ENCODE measurements around the gene SETBP1.

Gene SETBP1

DNA sequence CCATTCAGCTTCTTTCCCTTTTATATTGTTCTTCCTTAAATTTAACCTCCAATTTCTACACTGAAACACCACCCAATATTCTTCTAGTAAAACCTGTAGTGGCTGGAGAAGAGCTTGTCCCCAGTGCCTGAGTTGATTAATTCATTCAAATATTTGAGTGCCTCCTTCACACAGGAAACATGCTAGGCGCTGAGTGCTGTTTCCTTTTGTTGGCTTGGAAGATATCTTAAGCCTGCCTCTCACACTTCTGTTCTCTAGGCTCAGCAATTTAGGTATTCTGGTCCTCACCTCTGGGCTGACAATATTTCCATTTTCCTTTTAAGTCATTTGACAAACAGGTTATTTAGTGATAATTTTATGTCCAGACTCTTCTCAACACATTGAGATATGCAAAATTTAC lies 185.4 kb downstream of the SETBP1 start:
- H3K4me3 ChIP-seq (ENCODE audit: low read length): no peak overlapping the region
- no peak overlapping the region for H3K56ac ChIP-seq (ENCODE audit: low read length)
- no peak overlapping the region for H3K23ac ChIP-seq (ENCODE audit: low read length)
- no peak overlapping the region for H2BK5ac ChIP-seq (ENCODE audit: low read length)
- H3K9ac ChIP-seq (ENCODE audit: low read length): no peak overlapping the region
- H3K79me2 ChIP-seq (ENCODE audit: control insufficient read depth, insufficient read depth, low read length): no peaks in the 10 kb centered on the region
- peak; percentile 42 for DNase-seq
- H3K36me3 ChIP-seq (ENCODE audit: control insufficient read depth, insufficient read depth, low read length): no peaks in the 10 kb centered on the region
- H2BK15ac ChIP-seq (replicated peaks; ENCODE audit: low read depth): no peak overlapping the region
- H3K4me2 ChIP-seq (ENCODE audit: low read length): no peak overlapping the region
- peaks cover 3% of the 10 kb centered on the region for H3K4me1 ChIP-seq (ENCODE audit: control insufficient read depth, low read depth, low read length)
- no peaks in the 10 kb centered on the region for H3K27me3 ChIP-seq (ENCODE audit: insufficient read depth, low read length, poor library complexity)
- H2AK5ac ChIP-seq (ENCODE audit: low read length): no peak overlapping the region
- no CpG with 5 or more reads among the region's 1 CpG for WGBS (ENCODE audit: extremely low coverage, insufficient coverage, low lambda C conversion rate)
- no peaks in the 10 kb centered on the region for H3K79me1 ChIP-seq (ENCODE audit: low read length)
- no peak overlapping the region for H3K4ac ChIP-seq (ENCODE audit: low read depth, low read length)
- no peak overlapping the region for H3K27ac ChIP-seq (ENCODE audit: low read depth, low read length)
- no peak overlapping the region for H4K5ac ChIP-seq (ENCODE audit: low read length)
- H3K18ac ChIP-seq (ENCODE audit: low read length): no peak overlapping the region
- no peak overlapping the region for H2BK120ac ChIP-seq (ENCODE audit: low read depth, low read length)
- no peak overlapping the region for H4K8ac ChIP-seq (ENCODE audit: low read depth, low read length)

DNA sequence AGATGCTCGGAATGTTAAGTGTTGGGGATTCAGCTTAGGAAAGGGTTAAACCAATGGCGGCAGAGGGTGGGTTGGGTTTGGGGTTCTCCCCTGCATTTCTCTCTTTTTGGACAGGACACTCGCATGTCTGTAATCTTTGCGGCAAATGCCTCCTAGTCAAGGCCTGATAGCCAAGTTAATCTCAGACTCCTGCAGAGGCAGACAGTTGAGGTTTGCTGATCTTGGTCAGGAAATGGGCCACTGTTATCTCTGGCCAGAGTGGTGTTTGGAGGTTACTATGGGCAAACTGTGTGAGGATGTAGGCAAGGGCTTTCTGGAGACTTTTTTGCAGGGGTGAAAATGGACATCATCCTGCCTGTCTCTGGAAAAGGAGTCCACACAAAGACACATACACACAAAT lies 188.8 kb downstream of the SETBP1 start:
- Histone ChIP-seq H3K23ac (ENCODE audit: low read length) (no peak overlapping the region), H2AK5ac (ENCODE audit: low read length) (no peak overlapping the region), H3K27ac (ENCODE audit: low read depth, low read length) (no peak overlapping the region), H2BK120ac (ENCODE audit: low read depth, low read length) (no peak overlapping the region), H3K79me2 (ENCODE audit: control insufficient read depth, insufficient read depth, low read length) (no peaks in the 10 kb centered on the region), H3K9ac (ENCODE audit: low read length) (no peak overlapping the region), H2BK5ac (ENCODE audit: low read length) (peak overlapping the region; percentile 15), H2BK15ac (replicated peaks; ENCODE audit: low read depth) (no peak overlapping the region), H3K4ac (ENCODE audit: low read depth, low read length) (no peak overlapping the region), H3K18ac (ENCODE audit: low read length) (no peak overlapping the region), H3K4me3 (ENCODE audit: low read length) (no peak overlapping the region), H4K8ac (ENCODE audit: low read depth, low read length) (no peak overlapping the region), H3K36me3 (ENCODE audit: control insufficient read depth, insufficient read depth, low read length) (no peaks in the 10 kb centered on the region), H3K79me1 (ENCODE audit: low read length) (no peaks in the 10 kb centered on the region), H3K27me3 (ENCODE audit: insufficient read depth, low read length, poor library complexity) (no peaks in the 10 kb centered on the region), H4K5ac (ENCODE audit: low read length) (no peak overlapping the region), H3K4me2 (ENCODE audit: low read length) (no peak overlapping the region), H3K4me1 (ENCODE audit: control insufficient read depth, low read depth, low read length) (peaks cover 3% of the 10 kb centered on the region), H3K56ac (ENCODE audit: low read length) (no peak overlapping the region)
- peak; percentile 92 for DNase-seq
- no CpG with 5 or more reads among the region's 4 CpGs for WGBS (ENCODE audit: extremely low coverage, insufficient coverage, low lambda C conversion rate)

DNA sequence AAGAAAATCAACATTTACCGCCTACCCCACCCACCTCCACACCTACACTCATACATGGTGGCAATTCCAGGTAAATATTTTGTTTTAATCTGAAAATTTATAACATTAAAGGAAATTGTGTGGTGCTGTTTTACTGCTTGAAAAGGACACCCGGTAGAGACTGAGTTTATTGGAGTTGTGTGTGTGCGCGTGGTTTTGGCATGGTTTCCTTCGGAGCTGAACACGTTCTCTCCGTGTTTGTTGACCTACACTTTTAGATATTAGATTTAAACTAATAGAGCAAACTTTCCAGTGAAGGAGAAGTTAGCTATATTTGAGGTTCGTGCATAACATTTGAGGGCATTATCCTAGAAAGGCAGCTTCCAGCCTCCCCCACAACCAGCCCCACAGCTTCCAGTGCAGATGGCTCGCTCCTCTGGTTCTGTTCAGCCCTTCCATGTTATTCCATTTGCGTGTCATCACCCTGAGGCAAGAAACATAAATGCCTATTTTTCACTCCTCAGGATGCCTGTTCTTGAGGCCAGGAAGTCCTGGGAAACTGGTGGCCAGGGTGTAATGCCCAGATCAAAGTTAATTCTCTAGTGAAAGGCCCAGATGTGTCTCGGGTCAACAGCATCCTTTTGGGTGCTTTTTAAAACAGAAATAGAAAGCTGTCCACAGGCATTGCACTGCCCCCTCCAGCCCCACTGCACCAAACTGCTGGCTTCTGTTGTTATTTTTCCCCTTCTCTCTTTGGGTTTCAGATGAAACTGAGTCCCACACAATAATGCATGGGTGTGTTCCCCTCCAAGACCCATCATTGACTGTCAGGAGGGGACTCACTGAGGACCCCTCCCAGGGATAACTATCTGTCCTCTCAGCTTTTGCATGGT lies 190.2 kb downstream of the SETBP1 start:
- no peak overlapping the region for H3K4me3 ChIP-seq (ENCODE audit: low read length)
- no peaks in the 10 kb centered on the region for H3K36me3 ChIP-seq (ENCODE audit: control insufficient read depth, insufficient read depth, low read length)
- no peak overlapping the region for H2BK120ac ChIP-seq (ENCODE audit: low read depth, low read length)
- WGBS (ENCODE audit: extremely low coverage, insufficient coverage, low lambda C conversion rate): no CpG with 5 or more reads among the region's 11 CpGs
- H2BK15ac ChIP-seq (replicated peaks; ENCODE audit: low read depth): no peak overlapping the region
- H3K56ac ChIP-seq (ENCODE audit: low read length): peak overlapping the region; percentile 25
- no peak overlapping the region for H4K5ac ChIP-seq (ENCODE audit: low read length)
- no peaks in the 10 kb centered on the region for H3K27me3 ChIP-seq (ENCODE audit: insufficient read depth, low read length, poor library complexity)
- peaks cover 3% of the 10 kb centered on the region for H3K4me1 ChIP-seq (ENCODE audit: control insufficient read depth, low read depth, low read length)
- no peaks in the 10 kb centered on the region for H3K79me1 ChIP-seq (ENCODE audit: low read length)
- H2BK5ac ChIP-seq (ENCODE audit: low read length): no peak overlapping the region
- H2AK5ac ChIP-seq (ENCODE audit: low read length): no peak overlapping the region
- DNase-seq: no peak
- H4K8ac ChIP-seq (ENCODE audit: low read depth, low read length): no peak overlapping the region
- no peak overlapping the region for H3K23ac ChIP-seq (ENCODE audit: low read length)
- H3K27ac ChIP-seq (ENCODE audit: low read depth, low read length): no peak overlapping the region
- no peak overlapping the region for H3K9ac ChIP-seq (ENCODE audit: low read length)
- H3K79me2 ChIP-seq (ENCODE audit: control insufficient read depth, insufficient read depth, low read length): no peaks in the 10 kb centered on the region
- H3K4ac ChIP-seq (ENCODE audit: low read depth, low read length): no peak overlapping the region
- peak overlapping the region; percentile 15 for H3K18ac ChIP-seq (ENCODE audit: low read length)
- no peak overlapping the region for H3K4me2 ChIP-seq (ENCODE audit: low read length)

DNA sequence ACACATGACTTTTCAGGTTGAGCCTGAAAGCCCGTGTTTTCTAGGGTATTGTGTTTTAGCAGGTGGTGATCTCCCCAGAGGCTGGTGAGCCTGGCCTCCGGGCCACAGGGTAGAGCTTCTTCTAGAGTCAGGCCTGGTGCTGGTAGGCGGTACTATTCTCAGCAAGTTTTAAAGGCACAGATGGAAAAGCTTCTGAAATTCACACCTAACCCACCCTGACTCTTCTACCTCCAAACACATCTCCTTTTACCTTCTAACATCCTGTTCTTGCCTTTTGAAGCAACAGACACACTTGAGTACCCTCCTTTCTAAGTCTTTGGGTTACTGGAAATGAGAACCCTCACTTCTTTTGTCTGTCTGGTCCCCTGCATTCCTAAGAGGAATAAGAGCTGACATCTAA lies 191.1 kb downstream of the SETBP1 start:
- Histone ChIP-seq H3K9ac (ENCODE audit: low read length) (no peak overlapping the region), H3K56ac (ENCODE audit: low read length) (no peak overlapping the region), H3K23ac (ENCODE audit: low read length) (no peak overlapping the region), H3K4ac (ENCODE audit: low read depth, low read length) (no peak overlapping the region), H3K36me3 (ENCODE audit: control insufficient read depth, insufficient read depth, low read length) (no peaks in the 10 kb centered on the region), H4K5ac (ENCODE audit: low read length) (no peak overlapping the region), H3K4me1 (ENCODE audit: control insufficient read depth, low read depth, low read length) (peaks cover 3% of the 10 kb centered on the region), H3K18ac (ENCODE audit: low read length) (no peak overlapping the region), H3K4me3 (ENCODE audit: low read length) (no peak overlapping the region), H4K8ac (ENCODE audit: low read depth, low read length) (no peak overlapping the region), H2BK120ac (ENCODE audit: low read depth, low read length) (no peak overlapping the region), H3K79me1 (ENCODE audit: low read length) (no peaks in the 10 kb centered on the region), H2AK5ac (ENCODE audit: low read length) (no peak overlapping the region), H3K27me3 (ENCODE audit: insufficient read depth, low read length, poor library complexity) (no peaks in the 10 kb centered on the region), H2BK15ac (replicated peaks; ENCODE audit: low read depth) (no peak overlapping the region), H2BK5ac (ENCODE audit: low read length) (no peak overlapping the region), H3K4me2 (ENCODE audit: low read length) (no peak overlapping the region), H3K79me2 (ENCODE audit: control insufficient read depth, insufficient read depth, low read length) (no peaks in the 10 kb centered on the region), H3K27ac (ENCODE audit: low read depth, low read length) (no peak overlapping the region)
- no CpG with 5 or more reads among the region's 3 CpGs for WGBS (ENCODE audit: extremely low coverage, insufficient coverage, low lambda C conversion rate)
- DNase-seq: no peak

DNA sequence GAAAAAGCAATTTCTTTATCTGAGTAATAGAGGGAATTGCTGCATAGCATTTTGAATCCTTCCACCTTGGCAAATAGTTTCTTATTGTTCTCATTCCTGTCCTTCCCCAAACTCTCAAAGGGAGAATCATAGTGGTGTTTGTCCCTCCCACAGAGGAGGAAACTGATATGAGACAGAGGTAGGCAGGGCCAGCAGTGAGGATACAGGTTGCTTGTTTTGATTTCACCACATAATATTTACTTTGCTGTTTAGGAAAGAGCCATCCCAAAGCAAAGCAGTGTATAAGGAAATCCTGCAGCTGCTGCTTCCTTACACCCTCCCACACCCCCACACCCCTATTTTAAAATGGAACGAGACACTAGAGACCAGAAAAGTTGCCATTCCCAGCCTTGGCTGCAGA lies 195.3 kb downstream of the SETBP1 start:
- no peak overlapping the region for H3K56ac ChIP-seq (ENCODE audit: low read length)
- WGBS (ENCODE audit: extremely low coverage, insufficient coverage, low lambda C conversion rate): no CpG with 5 or more reads among the region's 1 CpG
- no peak overlapping the region for H2AK5ac ChIP-seq (ENCODE audit: low read length)
- no peak overlapping the region for H3K4me2 ChIP-seq (ENCODE audit: low read length)
- H3K27me3 ChIP-seq (ENCODE audit: insufficient read depth, low read length, poor library complexity): no peaks in the 10 kb centered on the region
- H3K4me3 ChIP-seq (ENCODE audit: low read length): no peak overlapping the region
- no peak overlapping the region for H3K9ac ChIP-seq (ENCODE audit: low read length)
- no peaks in the 10 kb centered on the region for H3K79me2 ChIP-seq (ENCODE audit: control insufficient read depth, insufficient read depth, low read length)
- no peaks in the 10 kb centered on the region for H3K79me1 ChIP-seq (ENCODE audit: low read length)
- H3K36me3 ChIP-seq (ENCODE audit: control insufficient read depth, insufficient read depth, low read length): no peaks in the 10 kb centered on the region
- DNase-seq: no peak
- no peak overlapping the region for H3K27ac ChIP-seq (ENCODE audit: low read depth, low read length)
- H2BK15ac ChIP-seq (replicated peaks; ENCODE audit: low read depth): no peak overlapping the region
- H2BK120ac ChIP-seq (ENCODE audit: low read depth, low read length): no peak overlapping the region
- no peaks in the 10 kb centered on the region for H3K4me1 ChIP-seq (ENCODE audit: control insufficient read depth, low read depth, low read length)
- no peak overlapping the region for H3K23ac ChIP-seq (ENCODE audit: low read length)
- no peak overlapping the region for H4K5ac ChIP-seq (ENCODE audit: low read length)
- H2BK5ac ChIP-seq (ENCODE audit: low read length): no peak overlapping the region
- no peak overlapping the region for H4K8ac ChIP-seq (ENCODE audit: low read depth, low read length)
- H3K4ac ChIP-seq (ENCODE audit: low read depth, low read length): no peak overlapping the region
- H3K18ac ChIP-seq (ENCODE audit: low read length): no peak overlapping the region

DNA sequence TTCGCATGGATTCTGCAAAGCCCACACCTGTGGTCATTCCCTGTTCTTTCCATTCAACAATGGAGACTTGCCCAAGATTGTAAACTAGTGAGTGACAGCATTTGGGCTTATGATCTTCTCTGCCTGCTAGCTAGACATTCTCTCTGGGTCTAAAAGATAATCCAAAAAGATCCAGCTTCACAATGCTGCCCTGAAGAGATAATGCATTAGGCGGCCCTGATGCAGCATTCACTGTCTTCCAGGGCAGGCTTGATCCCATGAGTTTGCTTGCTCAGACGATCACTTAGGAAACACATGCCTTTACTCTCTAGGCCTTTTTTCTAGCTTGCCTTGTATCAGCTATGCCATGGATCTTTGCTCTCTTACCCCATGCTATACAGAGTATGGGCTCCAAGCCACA lies 196.1 kb downstream of the SETBP1 start:
- no peak overlapping the region for H2AK5ac ChIP-seq (ENCODE audit: low read length)
- no peak overlapping the region for H2BK15ac ChIP-seq (replicated peaks; ENCODE audit: low read depth)
- no peaks in the 10 kb centered on the region for H3K4me1 ChIP-seq (ENCODE audit: control insufficient read depth, low read depth, low read length)
- no peak for DNase-seq
- H2BK5ac ChIP-seq (ENCODE audit: low read length): no peak overlapping the region
- no peak overlapping the region for H3K56ac ChIP-seq (ENCODE audit: low read length)
- H3K79me2 ChIP-seq (ENCODE audit: control insufficient read depth, insufficient read depth, low read length): no peaks in the 10 kb centered on the region
- no peak overlapping the region for H2BK120ac ChIP-seq (ENCODE audit: low read depth, low read length)
- H3K36me3 ChIP-seq (ENCODE audit: control insufficient read depth, insufficient read depth, low read length): no peaks in the 10 kb centered on the region
- H3K4ac ChIP-seq (ENCODE audit: low read depth, low read length): no peak overlapping the region
- no peak overlapping the region for H4K8ac ChIP-seq (ENCODE audit: low read depth, low read length)
- no CpG with 5 or more reads among the region's 3 CpGs for WGBS (ENCODE audit: extremely low coverage, insufficient coverage, low lambda C conversion rate)
- H3K27me3 ChIP-seq (ENCODE audit: insufficient read depth, low read length, poor library complexity): no peaks in the 10 kb centered on the region
- H3K79me1 ChIP-seq (ENCODE audit: low read length): no peaks in the 10 kb centered on the region
- no peak overlapping the region for H3K23ac ChIP-seq (ENCODE audit: low read length)
- no peak overlapping the region for H3K4me3 ChIP-seq (ENCODE audit: low read length)
- no peak overlapping the region for H4K5ac ChIP-seq (ENCODE audit: low read length)
- H3K4me2 ChIP-seq (ENCODE audit: low read length): no peak overlapping the region
- H3K9ac ChIP-seq (ENCODE audit: low read length): no peak overlapping the region
- no peak overlapping the region for H3K18ac ChIP-seq (ENCODE audit: low read length)
- H3K27ac ChIP-seq (ENCODE audit: low read depth, low read length): no peak overlapping the region

Data from mesendoderm (in vitro differentiated cells).